ENCODE data around the gene CTNNA3.
A peak's percentile ranks its signal among the peaks of the same experiment; 100 is the strongest.

The CTNNA3 gene

DNA sequence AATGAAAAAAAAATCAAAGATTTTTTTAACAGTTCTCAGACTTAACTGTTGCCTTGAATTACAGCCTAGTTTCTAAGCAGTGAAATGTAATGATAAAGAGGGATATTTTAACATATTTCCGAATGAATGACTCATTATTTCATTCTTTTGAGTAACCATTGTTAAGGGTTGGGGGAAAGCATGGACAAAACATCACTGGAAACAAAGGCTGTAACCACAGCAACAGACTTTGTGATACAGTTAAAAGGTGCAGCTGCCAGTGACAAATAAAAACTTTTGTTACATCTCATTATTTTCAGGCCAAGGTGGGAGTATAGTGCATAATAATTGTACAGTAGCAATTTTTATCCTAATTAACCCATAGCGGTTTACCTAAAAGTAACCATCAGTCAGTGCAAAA, 597.5 kb downstream of the CTNNA3 start:
- TF ChIP-seq, protein P1, sequence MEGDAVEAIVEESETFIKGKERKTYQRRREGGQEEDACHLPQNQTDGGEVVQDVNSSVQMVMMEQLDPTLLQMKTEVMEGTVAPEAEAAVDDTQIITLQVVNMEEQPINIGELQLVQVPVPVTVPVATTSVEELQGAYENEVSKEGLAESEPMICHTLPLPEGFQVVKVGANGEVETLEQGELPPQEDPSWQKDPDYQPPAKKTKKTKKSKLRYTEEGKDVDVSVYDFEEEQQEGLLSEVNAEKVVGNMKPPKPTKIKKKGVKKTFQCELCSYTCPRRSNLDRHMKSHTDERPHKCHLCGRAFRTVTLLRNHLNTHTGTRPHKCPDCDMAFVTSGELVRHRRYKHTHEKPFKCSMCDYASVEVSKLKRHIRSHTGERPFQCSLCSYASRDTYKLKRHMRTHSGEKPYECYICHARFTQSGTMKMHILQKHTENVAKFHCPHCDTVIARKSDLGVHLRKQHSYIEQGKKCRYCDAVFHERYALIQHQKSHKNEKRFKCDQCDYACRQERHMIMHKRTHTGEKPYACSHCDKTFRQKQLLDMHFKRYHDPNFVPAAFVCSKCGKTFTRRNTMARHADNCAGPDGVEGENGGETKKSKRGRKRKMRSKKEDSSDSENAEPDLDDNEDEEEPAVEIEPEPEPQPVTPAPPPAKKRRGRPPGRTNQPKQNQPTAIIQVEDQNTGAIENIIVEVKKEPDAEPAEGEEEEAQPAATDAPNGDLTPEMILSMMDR (IDR thresholded peaks at IDR 0.05; ENCODE audit: insufficient read depth, low read depth, low read length, missing control alignments) = no peak
- DNase-seq (ENCODE audit: low read depth) = no peak

GRCh38 chr10:67095531-67095930, 600.5 kb downstream of the CTNNA3 start:
- TF ChIP-seq, protein P1 (IDR thresholded peaks at IDR 0.05; ENCODE audit: insufficient read depth, low read depth, low read length, missing control alignments) = no peak
- no peak for DNase-seq (ENCODE audit: low read depth)
- H3K4me3 ChIP-seq (ENCODE audit: low read length) = no peak overlapping the region

More for the DNA sequence above, 597.5 kb downstream of the CTNNA3 start:
- no peak overlapping the region for H3K4me3 ChIP-seq (ENCODE audit: low read length)

DNA sequence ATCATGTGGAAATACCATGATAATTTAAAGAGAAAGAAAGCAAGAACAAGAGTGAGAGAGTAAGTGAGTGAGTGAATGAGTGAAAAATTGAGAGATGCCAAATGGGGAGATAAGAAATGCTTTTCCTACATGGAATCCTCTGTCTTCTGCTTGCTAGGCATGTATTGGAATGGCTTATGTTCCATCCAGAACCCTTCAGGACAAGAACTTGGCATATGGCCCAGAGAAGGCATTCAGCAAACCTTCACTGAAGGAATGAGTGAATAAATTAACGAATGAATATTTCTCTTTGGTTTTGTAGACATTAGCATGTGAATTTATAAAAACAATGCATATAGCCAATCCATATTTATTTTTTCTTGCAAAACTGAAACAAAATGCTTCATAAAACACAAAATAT, 608.0 kb downstream of the CTNNA3 start:
- H3K4me3 ChIP-seq (ENCODE audit: low read length) = no peak overlapping the region
- no peak for DNase-seq (ENCODE audit: low read depth)
- TF ChIP-seq, protein P1 (IDR thresholded peaks at IDR 0.05; ENCODE audit: insufficient read depth, low read depth, low read length, missing control alignments) = no peak

GRCh38 chr10:67087135-67087425, 608.9 kb downstream of the CTNNA3 start:
- TF ChIP-seq, protein P1 (IDR thresholded peaks at IDR 0.05; ENCODE audit: insufficient read depth, low read depth, low read length, missing control alignments) = no peak
- H3K4me3 ChIP-seq (ENCODE audit: low read length) = no peak overlapping the region
- DNase-seq (ENCODE audit: low read depth) = no peak

DNA sequence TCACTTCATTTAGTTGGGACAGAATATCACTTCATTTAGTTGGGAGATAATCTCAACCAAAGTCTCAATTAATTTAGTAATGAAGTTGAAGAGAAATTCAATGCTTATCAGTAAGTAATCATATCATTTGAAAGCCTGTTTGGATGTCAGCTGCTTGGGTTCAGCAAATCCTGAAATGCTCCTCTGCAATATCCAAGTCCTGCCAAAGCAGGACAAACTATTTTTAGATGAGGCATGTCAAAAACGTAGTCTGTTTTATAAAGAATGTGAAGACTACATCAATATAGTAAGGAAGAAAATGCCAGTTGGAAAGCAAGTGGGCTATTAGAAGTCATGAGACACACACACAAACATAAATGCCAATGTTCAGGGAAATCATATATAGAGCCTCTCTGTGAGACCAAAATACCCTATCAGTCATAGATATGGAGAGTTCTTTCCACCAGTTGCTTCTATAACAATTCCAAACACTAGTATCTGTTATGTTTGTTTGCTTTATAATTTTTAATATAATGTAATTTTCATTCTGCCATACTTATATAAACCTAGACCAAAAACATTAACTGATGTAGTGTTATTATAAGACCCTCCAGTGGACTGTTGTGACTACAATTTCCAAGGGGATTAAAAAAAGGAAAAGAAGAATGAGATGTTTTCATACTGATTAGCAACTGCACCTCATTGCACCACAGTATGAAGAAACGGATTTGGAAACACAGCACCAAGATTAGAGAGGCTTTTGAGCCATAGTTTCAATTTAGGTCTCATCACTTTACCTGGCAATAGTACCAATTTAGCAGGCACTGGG, 609.5 kb downstream of the CTNNA3 start:
- TF ChIP-seq, protein P1 (IDR thresholded peaks at IDR 0.05; ENCODE audit: insufficient read depth, low read depth, low read length, missing control alignments) = no peak
- H3K4me3 ChIP-seq (ENCODE audit: low read length) = no peak overlapping the region
- DNase-seq (ENCODE audit: low read depth) = no peak

GRCh38 chr10:67079126-67079525, 616.9 kb downstream of the CTNNA3 start:
- DNase-seq (ENCODE audit: low read depth) = no peak
- TF ChIP-seq, protein P1 (IDR thresholded peaks at IDR 0.05; ENCODE audit: insufficient read depth, low read depth, low read length, missing control alignments) = no peak

DNA sequence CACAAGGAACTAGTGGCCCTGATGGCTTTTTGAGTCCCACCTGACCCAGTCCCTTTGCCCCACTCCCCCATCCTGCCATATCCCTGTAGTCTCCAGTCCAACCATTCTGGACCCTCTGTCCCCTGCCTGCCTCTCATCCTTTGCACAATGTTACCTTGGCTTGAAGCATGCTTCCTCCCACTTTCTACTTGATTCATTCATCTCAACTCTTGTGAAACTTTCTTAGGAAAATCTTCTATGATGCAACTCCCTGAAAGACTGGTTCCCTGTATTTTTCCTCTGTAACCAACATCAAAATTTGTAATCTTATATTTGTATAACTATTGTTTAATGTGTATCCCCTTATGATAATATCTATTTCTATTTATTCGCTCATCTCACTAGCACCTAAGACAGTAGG, 618.6 kb downstream of the CTNNA3 start:
- TF ChIP-seq, protein P1 (IDR thresholded peaks at IDR 0.05; ENCODE audit: insufficient read depth, low read depth, low read length, missing control alignments) = no peak
- no peak overlapping the region for H3K4me3 ChIP-seq (ENCODE audit: low read length)
- peak; percentile 13 for DNase-seq (ENCODE audit: low read depth)

More at GRCh38 chr10:67079126-67079525, 616.9 kb downstream of the CTNNA3 start:
- H3K4me3 ChIP-seq (ENCODE audit: low read length) = no peak overlapping the region

Measured in epithelial cell of esophagus (primary cell).